Measurements from ENCODE around the gene NAV2.

The NAV2 gene

GRCh38 chr11:19718951-19719350, 6.3 kb downstream of the NAV2 start:
- no peak for DNase-seq

- no peak for DNase-seq
Observed at GRCh38 chr11:19719960-19720359, 7.3 kb downstream of the NAV2 start.

GRCh38 chr11:19721176-19721575, 8.5 kb downstream of the NAV2 start:
- no peak for DNase-seq

GRCh38 chr11:19722702-19723101, 10.1 kb downstream of the NAV2 start:
- DNase-seq, result no peak

- peak; percentile 59 for DNase-seq
Observed at GRCh38 chr11:19723572-19724342, 11.1 kb downstream of the NAV2 start.

GRCh38 chr11:19724765-19725164, 12.1 kb downstream of the NAV2 start:
- DNase-seq, result no peak

- no peak for DNase-seq
Observed at GRCh38 chr11:19725379-19726079, 12.9 kb downstream of the NAV2 start.

GRCh38 chr11:19727246-19727645, 14.6 kb downstream of the NAV2 start:
- no peak for DNase-seq

GRCh38 chr11:19728436-19728835, 15.8 kb downstream of the NAV2 start:
- no peak for DNase-seq

GRCh38 chr11:19729141-19729540, 16.5 kb downstream of the NAV2 start:
- DNase-seq, result no peak

- no peak for DNase-seq
Observed at GRCh38 chr11:19730373-19730772, 17.7 kb downstream of the NAV2 start.

- no peak for DNase-seq
Observed at GRCh38 chr11:19734171-19734570, 21.5 kb downstream of the NAV2 start.

- DNase-seq, result no peak
Observed at GRCh38 chr11:19735157-19735908, 22.7 kb downstream of the NAV2 start.

- DNase-seq, result no peak
Observed at GRCh38 chr11:19735909-19736498, 23.4 kb downstream of the NAV2 start.

GRCh38 chr11:19736831-19737230, 24.2 kb downstream of the NAV2 start:
- no peak for DNase-seq

- no peak for DNase-seq
Observed at GRCh38 chr11:19737575-19737974, 24.9 kb downstream of the NAV2 start.

GRCh38 chr11:19738124-19738523, 25.5 kb downstream of the NAV2 start:
- no peak for DNase-seq

- DNase-seq, result no peak
Observed at GRCh38 chr11:19739872-19740271, 27.2 kb downstream of the NAV2 start.

- DNase-seq, result no peak
Observed at GRCh38 chr11:19740586-19740985, 27.9 kb downstream of the NAV2 start.

GRCh38 chr11:19742588-19743292, 30.1 kb downstream of the NAV2 start:
- peak; percentile 73 for DNase-seq

GRCh38 chr11:19743622-19744021, 31.0 kb downstream of the NAV2 start:
- no peak for DNase-seq

GRCh38 chr11:19744130-19744529, 31.5 kb downstream of the NAV2 start:
- DNase-seq, result no peak

GRCh38 chr11:19746086-19746485, 33.4 kb downstream of the NAV2 start:
- DNase-seq, result no peak

All from CD4-positive, alpha-beta T cell treated with Interleukin-10 for 1 hour (primary cell).